ENCODE data around the gene PPARA.

DNA sequence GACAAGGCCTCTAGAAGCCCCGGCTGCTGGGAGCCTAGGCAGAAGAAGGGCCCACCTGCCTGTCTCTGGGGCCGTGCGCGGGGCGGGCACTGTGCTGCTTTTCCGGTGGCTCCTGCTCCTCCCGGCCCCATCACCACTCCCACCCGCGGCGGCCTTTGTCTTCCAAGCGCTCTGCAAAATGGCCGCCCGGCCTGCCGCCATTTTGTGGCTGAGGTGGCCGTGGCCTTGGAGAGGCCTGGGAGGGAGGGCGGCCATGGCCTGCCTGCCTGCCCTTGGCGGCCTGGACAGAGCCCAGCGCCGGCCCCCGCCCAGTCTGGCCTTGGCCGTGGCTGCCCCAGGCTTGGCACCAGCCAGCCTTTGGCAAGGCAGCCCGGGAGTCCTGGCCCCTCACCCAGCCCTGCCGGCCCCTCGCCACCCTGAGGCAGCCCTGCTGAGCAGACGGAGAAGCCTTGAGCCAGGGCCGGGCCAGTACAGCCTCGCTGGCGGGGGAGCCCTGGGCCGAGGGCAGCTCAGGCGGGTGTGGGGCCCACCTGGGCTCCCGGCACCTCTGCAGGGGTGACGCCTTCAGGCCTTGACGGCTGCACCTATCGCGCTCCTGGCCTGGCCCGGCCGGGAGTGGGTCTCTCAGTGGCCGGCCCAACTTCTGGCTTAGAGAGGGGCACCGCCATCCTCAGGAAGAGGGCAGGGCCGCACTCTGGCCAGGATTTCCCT lies 46.0 kb upstream of the PPARA start:
- TF ChIP-seq, protein P1, sequence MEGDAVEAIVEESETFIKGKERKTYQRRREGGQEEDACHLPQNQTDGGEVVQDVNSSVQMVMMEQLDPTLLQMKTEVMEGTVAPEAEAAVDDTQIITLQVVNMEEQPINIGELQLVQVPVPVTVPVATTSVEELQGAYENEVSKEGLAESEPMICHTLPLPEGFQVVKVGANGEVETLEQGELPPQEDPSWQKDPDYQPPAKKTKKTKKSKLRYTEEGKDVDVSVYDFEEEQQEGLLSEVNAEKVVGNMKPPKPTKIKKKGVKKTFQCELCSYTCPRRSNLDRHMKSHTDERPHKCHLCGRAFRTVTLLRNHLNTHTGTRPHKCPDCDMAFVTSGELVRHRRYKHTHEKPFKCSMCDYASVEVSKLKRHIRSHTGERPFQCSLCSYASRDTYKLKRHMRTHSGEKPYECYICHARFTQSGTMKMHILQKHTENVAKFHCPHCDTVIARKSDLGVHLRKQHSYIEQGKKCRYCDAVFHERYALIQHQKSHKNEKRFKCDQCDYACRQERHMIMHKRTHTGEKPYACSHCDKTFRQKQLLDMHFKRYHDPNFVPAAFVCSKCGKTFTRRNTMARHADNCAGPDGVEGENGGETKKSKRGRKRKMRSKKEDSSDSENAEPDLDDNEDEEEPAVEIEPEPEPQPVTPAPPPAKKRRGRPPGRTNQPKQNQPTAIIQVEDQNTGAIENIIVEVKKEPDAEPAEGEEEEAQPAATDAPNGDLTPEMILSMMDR (conservative IDR thresholded peaks at IDR 0.05; ENCODE audit: low read depth, low read length): no peak
- no peak for TF ChIP-seq EZH2phosphoT487 (IDR thresholded peaks at IDR 0.05; ENCODE audit: borderline replicate concordance, low read length)
